GM18505 (cell line): ENCODE results near the gene PATJ.
"Not testable (repeated sequence)": the region's sequence is repeated elsewhere in the genome, so short reads cannot be mapped to it uniquely, and the experiment has no call there.

Experiments used
- ATAC-seq: cut with Tn5 transposase; IDR thresholded peaks from one replicate; pipeline ENCODE4 v1.9.1; 2021; ENCODE audit not compliant: unreplicated experiment
- POLR2A ChIP-seq: IDR thresholded peaks from 4 replicates; pipeline ENCODE4 v1.6.1; 2011; ENCODE audit warnings: borderline replicate concordance; ENCODE audit not compliant: insufficient read depth, insufficient read length; ENCODE audit errors: extremely low read depth

The PATJ gene

DNA sequence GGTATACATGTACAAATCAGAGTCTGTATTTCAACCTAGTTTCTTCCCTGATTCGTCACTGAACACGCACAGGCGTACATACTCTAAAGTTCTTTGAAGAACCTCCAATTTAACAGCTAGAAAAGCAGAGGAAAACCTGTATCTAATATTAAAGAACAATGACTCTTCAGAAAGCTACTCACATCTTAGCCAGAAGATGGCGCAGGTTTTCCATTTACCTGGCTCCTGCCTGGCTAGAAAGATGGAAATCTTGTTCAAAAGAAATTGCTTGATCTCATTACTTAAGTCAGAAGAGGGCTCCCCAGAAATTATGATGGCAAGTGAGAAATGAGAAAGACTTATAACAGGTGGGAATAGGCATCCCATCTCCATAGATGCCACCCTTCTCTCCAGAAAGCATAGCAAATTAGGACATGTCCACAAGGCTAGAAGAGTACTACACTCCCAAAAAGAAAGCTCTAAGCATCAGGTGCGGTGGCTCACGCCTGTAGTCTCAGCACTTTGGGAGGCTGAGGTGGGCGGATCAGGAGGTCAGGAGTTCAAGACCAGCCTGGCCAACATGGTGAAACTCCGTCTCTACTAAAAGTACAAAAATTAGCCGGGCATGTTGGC lies 433.4 kb downstream of the PATJ start:
- no peak for TF ChIP-seq POLR2A
- ATAC-seq = no peak

GRCh38 chr1:62176597-62177312 lies 434.5 kb downstream of the PATJ start:
- no peak for ATAC-seq
- TF ChIP-seq POLR2A = no peak

- ATAC-seq = no peak
Observed at GRCh38 chr1:62177621-62178020, 435.3 kb downstream of the PATJ start.

GRCh38 chr1:62178372-62178771 lies 436.1 kb downstream of the PATJ start:
- TF ChIP-seq POLR2A = no peak
- ATAC-seq = no peak

More at GRCh38 chr1:62177621-62178020, 435.3 kb downstream of the PATJ start:
- TF ChIP-seq POLR2A = no peak

DNA sequence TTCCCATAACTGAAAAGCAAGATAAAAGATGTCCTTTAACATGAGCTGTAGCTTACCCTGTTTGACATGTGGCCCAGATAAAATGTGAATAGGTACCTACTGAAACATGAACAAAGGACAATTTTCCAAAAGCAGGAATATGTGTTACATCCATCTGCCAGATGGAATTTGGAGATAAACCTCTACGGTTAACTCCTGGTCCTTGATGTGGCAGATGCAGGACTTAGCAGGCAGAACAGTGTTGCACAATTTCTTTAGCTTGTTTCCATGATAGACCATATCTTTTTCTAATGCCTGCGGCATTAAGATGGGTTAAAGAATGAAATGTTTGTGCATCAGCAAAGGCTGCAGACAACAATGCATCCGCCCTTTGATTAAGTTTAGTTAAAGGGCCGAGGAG lies 437.8 kb downstream of the PATJ start:
- not testable (repeated sequence) for ATAC-seq

- TF ChIP-seq POLR2A = no peak
- ATAC-seq = no peak
Observed at GRCh38 chr1:62180639-62181038, 438.4 kb downstream of the PATJ start.

DNA sequence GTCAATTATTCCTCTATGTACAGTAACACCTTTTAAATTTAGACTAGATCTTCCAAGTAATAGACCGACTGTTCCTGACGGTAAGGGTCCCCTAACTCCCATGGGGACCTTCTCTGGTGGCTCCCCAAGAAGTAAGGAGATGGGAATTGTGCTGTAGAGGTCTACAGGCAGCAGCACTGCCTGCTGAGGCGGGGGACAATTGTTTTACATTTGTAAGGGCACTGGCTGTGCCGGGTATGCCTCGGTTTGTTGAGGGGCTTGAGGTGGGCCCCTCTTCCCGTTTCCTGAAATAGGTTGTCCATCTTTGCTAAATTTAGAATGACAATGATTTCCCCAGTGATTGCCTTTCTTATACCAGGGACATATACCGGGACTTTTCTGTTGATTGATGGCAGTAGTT lies 439.3 kb downstream of the PATJ start:
- no peak for ATAC-seq
- no peak for TF ChIP-seq POLR2A

GRCh38 chr1:62182157-62182556 lies 439.9 kb downstream of the PATJ start:
- not testable (repeated sequence) for ATAC-seq

DNA sequence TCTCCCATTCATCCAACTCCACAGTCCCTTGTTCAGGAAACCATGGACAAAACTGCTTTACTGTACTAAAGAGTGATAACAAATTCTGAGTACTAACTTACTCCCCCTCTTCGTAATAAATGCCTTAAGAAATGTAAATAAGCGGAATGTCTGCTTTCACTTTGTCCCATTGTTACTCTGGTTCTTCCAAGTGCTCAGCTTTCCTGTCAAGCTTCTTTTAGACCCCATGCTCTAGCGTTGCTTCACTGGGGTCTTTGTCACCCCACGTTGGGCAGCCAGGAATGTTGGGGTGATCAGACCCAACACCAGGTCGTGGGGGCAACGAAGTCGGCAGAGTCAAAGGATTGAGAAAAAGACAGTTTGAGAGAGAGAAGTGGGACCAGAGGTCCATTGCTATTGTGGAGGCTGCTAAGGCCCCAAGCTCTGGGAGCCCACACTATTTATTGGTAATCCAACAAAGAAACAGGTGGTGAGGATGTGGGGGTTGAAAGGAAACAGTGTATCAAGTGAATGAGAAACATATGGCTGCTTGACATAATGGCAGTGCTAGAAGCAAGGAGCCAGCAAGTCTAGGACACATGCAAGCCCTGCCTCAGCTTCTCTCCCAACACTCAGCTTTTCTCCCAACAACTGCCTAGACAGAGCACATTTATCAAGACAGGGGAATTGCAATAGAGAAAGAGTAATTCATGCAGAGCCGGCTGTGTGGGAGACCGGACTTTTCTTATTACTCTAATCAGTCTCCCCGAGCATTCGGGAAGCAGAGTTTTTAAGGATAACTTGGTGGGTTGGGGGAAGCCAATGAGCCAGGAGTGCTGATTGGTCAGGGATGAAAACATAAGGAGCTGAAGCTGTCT lies 441.1 kb downstream of the PATJ start:
- ATAC-seq = not testable (repeated sequence)

- ATAC-seq = no peak
- no peak for TF ChIP-seq POLR2A
Observed at GRCh38 chr1:62184336-62184735, 442.1 kb downstream of the PATJ start.

- ATAC-seq = not testable (repeated sequence)
Observed at GRCh38 chr1:62185233-62185632, 443.0 kb downstream of the PATJ start.

GRCh38 chr1:62185677-62186076 lies 443.4 kb downstream of the PATJ start:
- ATAC-seq = no peak
- no peak for TF ChIP-seq POLR2A

- TF ChIP-seq POLR2A = no peak
- ATAC-seq = no peak
Observed at GRCh38 chr1:62187548-62187947, 445.3 kb downstream of the PATJ start.

GRCh38 chr1:62188111-62188510 lies 445.8 kb downstream of the PATJ start:
- no peak for ATAC-seq
- TF ChIP-seq POLR2A = no peak
